Measurements from ENCODE around the gene LRP1.

The LRP1 gene

GRCh38 chr12:57173683-57174082, 45.4 kb downstream of the LRP1 start:
- no peaks in the 10 kb centered on the region for H3K79me2 ChIP-seq (ENCODE audit: control insufficient read depth, low read length)
- no peaks in the 10 kb centered on the region for H3K9me2 ChIP-seq (replicated peaks; ENCODE audit: control insufficient read depth, low read length)
- H3K4me2 ChIP-seq (ENCODE audit: low read length) = no peak overlapping the region
- TF ChIP-seq EZH2phosphoT487 (IDR thresholded peaks at IDR 0.05; ENCODE audit: borderline replicate concordance, low read length) (no peak), CTCF (IDR thresholded peaks at IDR 0.05; ENCODE audit: low read depth, low read length, poor library complexity, severe bottlenecking) (no peak)
- H3K27ac ChIP-seq (ENCODE audit: low read depth, low read length) = no peak overlapping the region
- 0 out of 2 replicates have a peak, but pooled peaks cover 2% of the 10 kb centered on the region for H3F3A ChIP-seq (ENCODE audit: control insufficient read depth, insufficient read depth)
- no peaks in the 10 kb centered on the region for H4K20me1 ChIP-seq (ENCODE audit: control insufficient read depth, insufficient read depth, low read depth, low read length)
- no peak overlapping the region for H3K4me3 ChIP-seq (ENCODE audit: low read length)
- peaks cover 21% of the 10 kb centered on the region for H3K4me1 ChIP-seq (ENCODE audit: control insufficient read depth, low read length)
- H3K9me3 ChIP-seq (ENCODE audit: control insufficient read depth, insufficient read depth, low read length) = no peaks in the 10 kb centered on the region
- no peaks in the 10 kb centered on the region for H3K27me3 ChIP-seq (ENCODE audit: control insufficient read depth, low read length)
- H3K36me3 ChIP-seq (ENCODE audit: control insufficient read depth, low read length) = no peaks in the 10 kb centered on the region

GRCh38 chr12:57175428-57176138, 47.3 kb downstream of the LRP1 start:
- Histone ChIP-seq H3K36me3 (ENCODE audit: control insufficient read depth, low read length) (no peaks in the 10 kb centered on the region), H3K4me1 (ENCODE audit: control insufficient read depth, low read length) (peaks cover 12% of the 10 kb centered on the region), H3K27ac (ENCODE audit: low read depth, low read length) (no peak overlapping the region), H3K4me3 (ENCODE audit: low read length) (no peak overlapping the region), H3K79me2 (ENCODE audit: control insufficient read depth, low read length) (no peaks in the 10 kb centered on the region), H3K9me3 (ENCODE audit: control insufficient read depth, insufficient read depth, low read length) (no peaks in the 10 kb centered on the region), H3K27me3 (ENCODE audit: control insufficient read depth, low read length) (no peaks in the 10 kb centered on the region), H3K4me2 (ENCODE audit: low read length) (no peak overlapping the region), H3K9me2 (replicated peaks; ENCODE audit: control insufficient read depth, low read length) (no peaks in the 10 kb centered on the region), H4K20me1 (ENCODE audit: control insufficient read depth, insufficient read depth, low read depth, low read length) (no peaks in the 10 kb centered on the region), H3F3A (ENCODE audit: control insufficient read depth, insufficient read depth) (0 out of 2 replicates have a peak, but pooled peaks cover 2% of the 10 kb centered on the region)
- no peak for TF ChIP-seq EZH2phosphoT487 (IDR thresholded peaks at IDR 0.05; ENCODE audit: borderline replicate concordance, low read length)
- TF ChIP-seq CTCF (IDR thresholded peaks at IDR 0.05; ENCODE audit: low read depth, low read length, poor library complexity, severe bottlenecking) = peak; percentile 80

GRCh38 chr12:57176139-57176477, 47.8 kb downstream of the LRP1 start:
- TF ChIP-seq EZH2phosphoT487 (IDR thresholded peaks at IDR 0.05; ENCODE audit: borderline replicate concordance, low read length) = no peak
- TF ChIP-seq CTCF (IDR thresholded peaks at IDR 0.05; ENCODE audit: low read depth, low read length, poor library complexity, severe bottlenecking) = peak; percentile 59
- Histone ChIP-seq H4K20me1 (ENCODE audit: control insufficient read depth, insufficient read depth, low read depth, low read length) (no peaks in the 10 kb centered on the region), H3K79me2 (ENCODE audit: control insufficient read depth, low read length) (no peaks in the 10 kb centered on the region), H3K27me3 (ENCODE audit: control insufficient read depth, low read length) (no peaks in the 10 kb centered on the region), H3F3A (ENCODE audit: control insufficient read depth, insufficient read depth) (0 out of 2 replicates have a peak, but pooled peaks cover 2% of the 10 kb centered on the region), H3K4me2 (ENCODE audit: low read length) (no peak overlapping the region), H3K36me3 (ENCODE audit: control insufficient read depth, low read length) (no peaks in the 10 kb centered on the region), H3K27ac (ENCODE audit: low read depth, low read length) (no peak overlapping the region), H3K4me1 (ENCODE audit: control insufficient read depth, low read length) (peaks cover 12% of the 10 kb centered on the region), H3K4me3 (ENCODE audit: low read length) (no peak overlapping the region), H3K9me2 (replicated peaks; ENCODE audit: control insufficient read depth, low read length) (no peaks in the 10 kb centered on the region), H3K9me3 (ENCODE audit: control insufficient read depth, insufficient read depth, low read length) (no peaks in the 10 kb centered on the region)

Data from DOHH2 (cell line).